Measurements from ENCODE around the gene MARK1.

Gene MARK1

GRCh38 chr1:220628431-220628830 lies 100.5 kb downstream of the MARK1 start:
- Mint-ChIP-seq H3K27ac (no peak overlapping the region), H3K4me3 (no peak overlapping the region), H3K9me3 (no peaks in the 10 kb centered on the region), H3K4me1 (ENCODE audit: low read depth) (no peaks in the 10 kb centered on the region), H3K36me3 (ENCODE audit: low read depth) (no peaks in the 10 kb centered on the region), H3K27me3 (peaks cover 27% of the 10 kb centered on the region)
- no peak for DNase-seq

- Mint-ChIP-seq H3K27ac (no peak overlapping the region), H3K4me1 (ENCODE audit: low read depth) (no peaks in the 10 kb centered on the region), H3K4me3 (no peak overlapping the region), H3K27me3 (peaks cover 25% of the 10 kb centered on the region), H3K9me3 (no peaks in the 10 kb centered on the region), H3K36me3 (ENCODE audit: low read depth) (no peaks in the 10 kb centered on the region)
- no peak for DNase-seq
These were observed 103.4 kb downstream of the MARK1 start for GRCh38 chr1:220631238-220631815.

GRCh38 chr1:220637759-220638158 lies 109.8 kb downstream of the MARK1 start:
- no peak overlapping the region for H3K4me3 Mint-ChIP-seq
- H3K4me1 Mint-ChIP-seq (ENCODE audit: low read depth): no peaks in the 10 kb centered on the region
- peaks cover 13% of the 10 kb centered on the region for H3K27me3 Mint-ChIP-seq
- no peaks in the 10 kb centered on the region for H3K36me3 Mint-ChIP-seq (ENCODE audit: low read depth)
- no peaks in the 10 kb centered on the region for H3K9me3 Mint-ChIP-seq
- H3K27ac Mint-ChIP-seq: no peak overlapping the region
- no peak for DNase-seq

GRCh38 chr1:220642285-220642684 lies 114.3 kb downstream of the MARK1 start:
- no peaks in the 10 kb centered on the region for H3K4me1 Mint-ChIP-seq (ENCODE audit: low read depth)
- peaks cover 17% of the 10 kb centered on the region for H3K27me3 Mint-ChIP-seq
- H3K27ac Mint-ChIP-seq: no peak overlapping the region

GRCh38 chr1:220652995-220653394 lies 125.1 kb downstream of the MARK1 start:
- no peaks in the 10 kb centered on the region for H3K36me3 Mint-ChIP-seq (ENCODE audit: low read depth)
- H3K9me3 Mint-ChIP-seq: no peaks in the 10 kb centered on the region
- DNase-seq: no peak
- no peaks in the 10 kb centered on the region for H3K4me1 Mint-ChIP-seq (ENCODE audit: low read depth)
- H3K27me3 Mint-ChIP-seq: peaks cover 6% of the 10 kb centered on the region
- H3K27ac Mint-ChIP-seq: no peak overlapping the region
- no peak overlapping the region for H3K4me3 Mint-ChIP-seq

More at GRCh38 chr1:220642285-220642684, 114.3 kb downstream of the MARK1 start:
- DNase-seq: no peak
- Mint-ChIP-seq H3K4me3 (no peak overlapping the region), H3K36me3 (ENCODE audit: low read depth) (no peaks in the 10 kb centered on the region), H3K9me3 (no peaks in the 10 kb centered on the region)

GRCh38 chr1:220655509-220655908 lies 127.6 kb downstream of the MARK1 start:
- peaks cover 13% of the 10 kb centered on the region for H3K27me3 Mint-ChIP-seq
- no peak for DNase-seq
- H3K4me1 Mint-ChIP-seq (ENCODE audit: low read depth): no peaks in the 10 kb centered on the region
- no peak overlapping the region for H3K27ac Mint-ChIP-seq
- H3K9me3 Mint-ChIP-seq: no peaks in the 10 kb centered on the region
- no peak overlapping the region for H3K4me3 Mint-ChIP-seq
- no peaks in the 10 kb centered on the region for H3K36me3 Mint-ChIP-seq (ENCODE audit: low read depth)

GRCh38 chr1:220655961-220656740 lies 128.2 kb downstream of the MARK1 start:
- H3K9me3 Mint-ChIP-seq: no peaks in the 10 kb centered on the region
- DNase-seq: no peak
- H3K4me3 Mint-ChIP-seq: no peak overlapping the region
- no peak overlapping the region for H3K27ac Mint-ChIP-seq
- no peaks in the 10 kb centered on the region for H3K4me1 Mint-ChIP-seq (ENCODE audit: low read depth)
- peaks cover 19% of the 10 kb centered on the region for H3K27me3 Mint-ChIP-seq
- no peaks in the 10 kb centered on the region for H3K36me3 Mint-ChIP-seq (ENCODE audit: low read depth)

GRCh38 chr1:220666349-220666748 lies 138.4 kb downstream of the MARK1 start:
- Mint-ChIP-seq H3K27me3 (peaks cover 28% of the 10 kb centered on the region), H3K36me3 (ENCODE audit: low read depth) (no peaks in the 10 kb centered on the region), H3K9me3 (peaks cover 12% of the 10 kb centered on the region), H3K27ac (no peak overlapping the region), H3K4me3 (no peak overlapping the region), H3K4me1 (ENCODE audit: low read depth) (no peaks in the 10 kb centered on the region)
- DNase-seq: no peak

GRCh38 chr1:220669005-220669404 lies 141.1 kb downstream of the MARK1 start:
- Mint-ChIP-seq H3K27me3 (peaks cover 16% of the 10 kb centered on the region), H3K4me1 (ENCODE audit: low read depth) (no peaks in the 10 kb centered on the region), H3K4me3 (no peak overlapping the region), H3K36me3 (ENCODE audit: low read depth) (no peaks in the 10 kb centered on the region), H3K9me3 (peaks cover 12% of the 10 kb centered on the region), H3K27ac (no peak overlapping the region)
- no peak for DNase-seq

GRCh38 chr1:220670365-220670764 lies 142.4 kb downstream of the MARK1 start:
- Mint-ChIP-seq H3K36me3 (ENCODE audit: low read depth) (no peaks in the 10 kb centered on the region), H3K4me1 (ENCODE audit: low read depth) (no peaks in the 10 kb centered on the region), H3K27ac (no peak overlapping the region), H3K27me3 (peaks cover 11% of the 10 kb centered on the region), H3K9me3 (peaks cover 12% of the 10 kb centered on the region), H3K4me3 (no peak overlapping the region)
- DNase-seq: no peak

- Mint-ChIP-seq H3K36me3 (ENCODE audit: low read depth) (no peaks in the 10 kb centered on the region), H3K27ac (no peak overlapping the region), H3K9me3 (peaks cover 11% of the 10 kb centered on the region), H3K4me3 (no peak overlapping the region), H3K27me3 (peaks cover 3% of the 10 kb centered on the region), H3K4me1 (ENCODE audit: low read depth) (no peaks in the 10 kb centered on the region)
- no peak for DNase-seq
These were observed 146.0 kb downstream of the MARK1 start for GRCh38 chr1:220673921-220674320.

GRCh38 chr1:220677251-220677650 lies 149.3 kb downstream of the MARK1 start:
- H3K4me3 Mint-ChIP-seq: no peak overlapping the region
- H3K9me3 Mint-ChIP-seq: no peaks in the 10 kb centered on the region
- H3K4me1 Mint-ChIP-seq (ENCODE audit: low read depth): no peaks in the 10 kb centered on the region
- H3K36me3 Mint-ChIP-seq (ENCODE audit: low read depth): no peaks in the 10 kb centered on the region
- peaks cover 3% of the 10 kb centered on the region for H3K27me3 Mint-ChIP-seq
- H3K27ac Mint-ChIP-seq: no peak overlapping the region
- no peak for DNase-seq

GRCh38 chr1:220680085-220680687 lies 152.2 kb downstream of the MARK1 start:
- H3K27me3 Mint-ChIP-seq: peaks cover 3% of the 10 kb centered on the region
- H3K36me3 Mint-ChIP-seq (ENCODE audit: low read depth): no peaks in the 10 kb centered on the region
- no peak for DNase-seq
- H3K27ac Mint-ChIP-seq: no peak overlapping the region
- H3K4me3 Mint-ChIP-seq: no peak overlapping the region
- H3K4me1 Mint-ChIP-seq (ENCODE audit: low read depth): no peaks in the 10 kb centered on the region
- H3K9me3 Mint-ChIP-seq: no peaks in the 10 kb centered on the region

- no peak overlapping the region for H3K27ac Mint-ChIP-seq
- H3K36me3 Mint-ChIP-seq (ENCODE audit: low read depth): no peaks in the 10 kb centered on the region
- peaks cover 3% of the 10 kb centered on the region for H3K27me3 Mint-ChIP-seq
- no peak overlapping the region for H3K4me3 Mint-ChIP-seq
- H3K4me1 Mint-ChIP-seq (ENCODE audit: low read depth): no peaks in the 10 kb centered on the region
- DNase-seq: no peak
- no peaks in the 10 kb centered on the region for H3K9me3 Mint-ChIP-seq
These were observed 153.4 kb downstream of the MARK1 start for GRCh38 chr1:220681220-220681880.

Data from activated T-cell treated with anti-CD3 and anti-CD28 coated beads, Interleukin-2, amount 50 U/mL, for 24 hours (primary cell).